ENCODE results near the gene CCDC18.
"Not testable (repeated sequence)": the region's sequence is repeated elsewhere in the genome, so short reads cannot be mapped to it uniquely, and the experiment has no call there.

The CCDC18 gene

DNA sequence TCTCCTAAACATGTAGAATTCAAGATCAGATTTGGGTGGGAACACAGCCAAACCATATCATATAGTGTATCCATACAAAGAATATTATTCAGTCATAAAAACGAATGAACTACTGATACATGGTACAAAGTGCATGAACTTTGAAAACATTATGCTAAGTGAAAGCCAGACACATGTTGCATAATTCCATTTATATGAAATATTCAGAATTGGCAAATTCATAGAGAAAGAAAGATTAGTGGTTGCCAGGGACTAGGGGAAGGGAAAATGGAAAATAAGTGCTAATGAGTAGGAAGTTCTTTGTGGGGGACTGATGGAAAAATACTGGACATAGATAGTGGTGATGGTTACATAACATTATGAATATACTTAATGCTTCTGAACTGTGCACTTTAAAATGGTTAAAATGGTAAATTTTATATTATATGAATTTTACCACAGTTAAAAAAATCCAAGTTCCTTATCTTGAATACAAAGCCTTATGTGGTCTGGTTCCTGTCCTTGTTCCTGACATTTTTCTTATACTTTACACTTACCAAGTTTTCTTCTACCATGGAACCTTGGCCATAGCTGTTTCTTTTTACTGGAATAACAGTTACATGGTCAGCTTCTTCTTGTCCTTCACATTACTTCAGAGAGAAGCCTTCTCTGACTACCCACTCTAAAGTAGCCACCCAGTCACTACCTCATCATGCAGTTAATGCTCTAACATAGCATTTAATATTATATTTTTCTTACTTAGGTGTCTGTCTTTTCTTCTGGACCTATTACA, 64.0 kb downstream of the CCDC18 start:
- DNase-seq = no peak

DNA sequence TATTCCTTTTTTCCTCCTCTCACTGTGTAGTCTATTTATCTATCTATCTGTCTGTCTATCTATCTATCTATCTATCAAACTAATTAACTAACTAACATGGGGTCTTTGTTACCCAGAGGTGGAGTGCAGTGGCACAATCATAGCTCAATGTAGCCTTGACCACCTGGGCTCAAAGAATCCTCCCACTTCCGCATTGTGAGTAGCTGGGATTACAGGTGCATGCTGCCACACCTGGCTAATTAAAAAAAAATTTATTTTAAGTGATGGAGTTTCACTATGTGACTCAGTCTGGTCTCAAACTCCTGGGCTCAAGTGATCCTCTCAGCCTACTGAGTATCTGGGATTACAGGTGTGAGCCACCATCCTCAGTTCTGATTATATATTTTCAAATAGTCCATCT, 71.4 kb downstream of the CCDC18 start:
- no peak for DNase-seq

DNA sequence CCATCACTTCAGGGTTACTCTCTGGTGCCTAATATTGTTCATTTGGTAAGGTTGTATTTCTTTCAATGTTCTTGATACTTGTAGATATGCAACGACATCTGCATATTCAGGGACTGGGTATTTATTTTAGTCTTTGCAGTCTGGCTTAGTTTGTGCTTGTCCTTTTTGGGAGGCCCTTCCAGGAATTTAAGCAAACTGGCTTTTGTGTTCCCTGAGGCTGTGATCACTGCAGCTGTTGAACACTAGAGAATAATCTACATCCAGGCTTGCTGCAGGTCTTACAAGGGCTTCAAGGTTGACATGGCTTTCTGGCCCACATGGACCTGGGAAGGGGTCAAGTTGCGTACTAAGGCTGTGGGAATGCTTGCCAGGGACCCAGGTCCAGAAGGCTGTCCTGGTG, 72.1 kb downstream of the CCDC18 start:
- DNase-seq = no peak

DNA sequence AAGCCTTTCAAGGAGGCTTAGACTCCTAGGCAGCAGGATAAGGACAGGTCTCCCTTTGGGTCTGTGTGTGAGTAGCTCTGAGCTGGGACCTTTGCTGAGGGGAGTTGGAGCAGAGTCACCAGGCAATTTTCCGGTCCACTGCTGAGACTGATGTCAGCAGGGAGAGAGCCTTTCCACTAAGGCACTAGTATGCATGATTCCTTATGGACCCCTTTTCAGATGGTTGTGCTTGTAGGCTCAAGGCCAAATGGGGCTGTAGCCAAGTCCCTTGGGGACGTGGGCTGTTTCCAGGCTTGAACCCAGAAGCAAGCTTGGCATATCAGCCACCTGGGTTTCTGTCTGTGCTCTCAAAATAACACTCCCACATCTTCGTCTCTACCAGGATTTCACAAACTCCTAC, 73.0 kb downstream of the CCDC18 start:
- no peak for DNase-seq

DNA sequence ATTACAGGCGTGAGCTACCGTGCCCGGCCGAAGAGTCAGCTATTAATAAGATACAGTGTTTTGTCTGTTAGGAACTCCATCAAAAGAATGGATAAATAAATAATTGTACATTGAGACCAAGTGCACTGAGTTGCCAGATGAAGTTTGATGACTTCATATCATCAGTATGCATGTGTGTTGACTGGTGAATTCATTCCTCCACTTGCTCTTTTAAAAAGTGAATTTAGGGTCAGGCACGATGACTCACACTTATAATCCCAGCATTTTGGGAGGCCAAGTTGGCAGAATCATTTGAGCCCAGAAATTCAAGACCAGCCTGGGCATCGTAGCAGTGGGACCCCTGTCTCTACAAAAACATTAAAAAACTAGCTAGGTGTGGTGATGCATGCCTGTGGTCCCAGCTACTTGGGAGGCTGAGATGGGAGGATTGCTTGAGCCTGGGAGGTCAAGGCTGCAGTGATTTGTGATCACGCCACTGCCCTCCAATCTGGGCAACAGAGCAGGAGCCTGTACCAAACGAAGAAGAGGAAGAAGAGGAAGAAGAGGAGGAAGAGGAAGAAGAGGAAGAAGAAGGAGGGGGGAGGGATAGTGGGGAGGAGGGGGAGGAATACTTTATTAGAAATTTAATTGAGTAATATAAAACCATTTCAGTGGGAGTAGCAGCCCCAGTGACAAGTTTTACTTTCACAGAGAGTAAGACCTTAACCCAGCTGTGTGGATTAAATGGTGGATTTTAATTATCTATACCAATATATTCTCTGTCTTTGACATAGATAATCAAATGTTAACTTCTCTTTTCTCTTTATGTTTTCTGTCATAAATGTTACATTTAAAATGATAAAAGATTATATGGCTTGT, 74.9 kb downstream of the CCDC18 start:
- DNase-seq = no peak

DNA sequence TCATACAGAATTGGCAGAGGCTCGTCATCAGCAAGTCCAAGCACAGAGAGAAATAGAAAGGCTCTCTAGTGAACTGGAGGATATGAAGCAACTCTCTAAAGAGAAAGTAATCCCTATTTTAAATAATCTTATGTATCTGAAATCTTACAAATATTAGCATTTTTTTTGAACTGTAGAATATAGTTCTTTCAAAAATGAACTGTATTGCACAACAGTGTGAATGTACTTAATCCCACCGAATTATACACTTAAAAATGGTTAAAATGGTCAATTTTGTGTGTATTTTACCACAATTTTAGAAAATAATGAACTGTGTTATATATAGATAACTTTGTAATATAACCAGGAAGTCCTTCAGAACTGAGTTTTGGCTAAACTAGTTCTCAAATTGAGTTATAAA, 75.9 kb downstream of the CCDC18 start:
- no peak for DNase-seq

DNA sequence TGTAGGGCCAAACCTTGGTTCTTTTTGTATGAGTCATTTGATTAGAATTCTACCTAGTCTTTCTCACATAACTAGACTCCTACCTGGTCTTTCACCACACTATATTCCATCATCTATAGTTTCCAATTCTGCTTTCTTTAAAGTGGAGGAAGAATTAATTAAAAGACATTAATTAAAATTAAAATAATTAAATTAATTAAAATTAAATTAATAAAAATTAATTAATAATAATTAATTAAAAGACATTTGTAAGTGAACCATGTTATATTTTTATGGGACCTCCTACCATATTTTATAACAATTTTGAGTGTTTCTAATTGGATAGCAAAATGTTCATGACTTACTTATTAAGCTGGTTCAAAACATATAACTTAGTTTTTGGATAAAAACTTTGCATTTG, 77.4 kb downstream of the CCDC18 start:
- DNase-seq = no peak

DNA sequence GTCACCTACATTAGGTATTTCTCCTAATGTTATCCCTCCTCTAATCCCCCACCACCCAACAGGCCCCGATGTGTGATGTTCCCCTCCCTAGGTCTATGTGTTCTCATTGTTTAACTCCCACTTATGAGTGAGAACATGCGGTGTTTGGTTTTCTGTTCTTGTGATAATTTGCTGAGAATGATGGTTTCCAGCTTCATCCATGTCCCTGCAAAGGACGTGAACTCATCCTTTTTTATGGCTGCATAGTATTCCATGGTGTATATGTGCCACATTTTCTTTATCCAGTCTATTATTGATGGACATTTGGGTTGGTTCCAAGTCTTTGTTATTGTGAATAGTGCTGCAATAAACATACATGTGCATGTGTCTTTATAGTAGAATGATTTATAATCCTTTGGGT, 80.2 kb downstream of the CCDC18 start:
- DNase-seq = not testable (repeated sequence)

DNA sequence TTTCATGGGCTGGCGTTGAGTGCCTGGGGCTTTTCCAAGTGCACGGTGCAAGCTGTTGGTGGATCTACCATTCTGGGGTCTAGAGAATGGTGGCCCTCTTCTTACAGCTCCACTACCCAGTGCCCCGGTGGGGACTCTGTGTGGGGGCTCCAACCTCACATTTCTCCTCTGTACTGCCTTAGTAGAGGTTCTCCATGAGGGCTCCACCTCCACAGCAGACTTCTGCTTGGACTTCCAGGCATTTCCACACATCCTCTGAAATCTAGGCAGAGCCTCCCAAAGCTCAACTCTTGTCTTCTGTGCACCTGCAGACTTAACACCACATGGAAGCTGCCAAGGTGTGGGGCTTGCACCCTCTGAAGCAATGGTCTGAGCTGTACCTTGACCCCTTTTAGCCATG, 82.1 kb downstream of the CCDC18 start:
- no peak for DNase-seq

DNA sequence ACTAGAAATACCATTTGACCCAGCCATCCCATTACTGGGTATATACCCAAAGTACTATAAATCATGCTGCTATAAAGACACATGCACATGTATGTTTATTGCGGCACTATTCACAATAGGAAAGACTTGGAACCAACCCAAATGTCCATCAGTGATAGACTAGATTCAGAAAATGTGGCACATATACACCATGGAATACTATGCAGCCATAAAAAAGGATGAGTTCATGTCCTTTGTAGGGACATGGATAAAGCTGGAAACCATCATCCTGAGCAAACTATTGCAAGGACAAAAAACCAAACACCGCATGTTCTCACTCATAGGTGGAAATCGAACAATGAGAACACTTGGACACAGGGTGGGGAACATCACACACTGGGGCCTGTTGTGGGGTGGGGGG, 88.4 kb downstream of the CCDC18 start:
- not testable (repeated sequence) for DNase-seq

DNA sequence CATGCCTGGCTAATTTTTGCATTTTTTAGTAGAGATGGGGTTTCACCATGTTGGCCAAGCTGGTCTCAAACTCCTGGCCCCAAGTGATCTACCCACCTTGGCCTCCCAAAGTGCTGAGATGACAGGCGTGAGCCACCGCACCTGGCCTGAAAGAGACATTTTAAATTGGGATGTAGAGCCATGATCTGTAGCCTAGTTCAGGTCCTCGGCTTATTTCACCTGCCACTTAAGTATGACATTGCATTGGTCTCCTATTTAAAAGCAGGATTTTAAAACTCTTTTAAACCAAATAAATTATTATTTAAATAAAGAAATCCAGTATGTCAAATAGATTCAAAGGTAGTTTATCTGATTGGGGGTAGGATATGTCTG, 94.7 kb downstream of the CCDC18 start:
- DNase-seq = not testable (repeated sequence)

DNA sequence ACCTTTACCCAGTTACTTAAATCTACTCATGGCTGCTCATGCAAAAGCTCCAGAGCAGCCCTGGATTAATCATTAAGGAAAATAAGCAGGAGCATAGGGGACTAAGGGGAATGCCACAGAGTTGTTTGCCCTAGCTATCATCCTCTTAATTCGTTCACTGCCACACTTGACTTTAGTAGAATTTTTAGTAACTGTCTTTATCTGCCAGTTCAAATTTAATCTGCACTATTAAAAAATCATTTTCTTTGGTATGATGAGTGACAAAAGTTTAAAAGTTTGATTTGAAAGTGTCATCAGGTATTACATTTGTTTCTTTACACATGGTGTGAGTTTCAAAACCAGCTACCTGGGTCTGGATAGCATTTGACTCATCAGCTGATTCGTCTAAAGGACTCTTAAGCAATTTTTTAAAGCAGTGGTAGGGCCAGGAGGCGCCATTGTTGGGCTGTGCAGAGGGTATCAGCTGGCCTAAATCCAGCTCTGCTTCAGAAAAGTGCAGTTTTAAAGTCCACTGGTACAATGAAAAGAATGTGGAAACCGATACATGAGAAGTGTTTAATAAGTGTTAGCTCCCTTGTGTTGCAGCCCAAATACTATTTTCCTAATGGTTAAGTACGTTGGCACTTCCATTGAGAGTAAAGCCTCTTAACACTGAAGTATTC, 95.2 kb downstream of the CCDC18 start:
- no peak for DNase-seq

DNA sequence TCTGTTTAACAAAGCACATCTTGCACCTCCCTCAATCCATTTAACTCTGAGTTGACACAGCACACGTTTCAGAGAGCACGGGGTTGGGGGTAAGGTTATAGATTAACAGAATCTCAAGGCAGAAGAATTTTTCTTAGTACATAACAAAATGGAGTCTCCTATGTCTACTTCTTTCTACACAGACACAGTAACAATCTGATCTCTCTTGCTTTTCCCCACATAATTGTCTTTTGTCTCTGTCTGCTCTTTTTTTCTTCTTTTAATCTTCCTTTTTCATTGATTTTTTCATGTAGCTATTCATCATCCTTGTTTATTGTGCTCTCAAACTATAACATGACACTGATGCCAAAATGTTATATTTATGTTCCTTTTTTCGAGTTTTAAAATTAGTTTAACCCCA, 97.0 kb downstream of the CCDC18 start:
- DNase-seq = not testable (repeated sequence)

DNA sequence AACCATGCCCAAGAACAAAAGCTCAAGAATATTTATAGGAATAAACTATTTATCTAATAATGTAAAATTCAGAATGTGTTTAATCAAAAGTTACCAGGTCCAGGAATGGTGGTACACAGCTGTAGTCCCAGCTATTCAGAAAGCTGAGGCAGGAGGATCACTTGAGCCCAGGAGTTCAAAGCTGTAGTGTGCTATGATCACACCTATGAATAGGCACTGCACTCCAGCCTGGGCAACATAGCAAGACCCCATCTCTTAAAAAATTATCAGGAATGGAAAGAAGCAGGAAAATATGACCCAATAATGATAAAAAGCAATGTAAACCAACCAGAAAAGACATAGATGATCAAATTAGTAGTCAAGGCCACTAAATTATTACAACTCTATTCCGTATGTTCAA, 103.0 kb downstream of the CCDC18 start:
- DNase-seq = no peak

DNA sequence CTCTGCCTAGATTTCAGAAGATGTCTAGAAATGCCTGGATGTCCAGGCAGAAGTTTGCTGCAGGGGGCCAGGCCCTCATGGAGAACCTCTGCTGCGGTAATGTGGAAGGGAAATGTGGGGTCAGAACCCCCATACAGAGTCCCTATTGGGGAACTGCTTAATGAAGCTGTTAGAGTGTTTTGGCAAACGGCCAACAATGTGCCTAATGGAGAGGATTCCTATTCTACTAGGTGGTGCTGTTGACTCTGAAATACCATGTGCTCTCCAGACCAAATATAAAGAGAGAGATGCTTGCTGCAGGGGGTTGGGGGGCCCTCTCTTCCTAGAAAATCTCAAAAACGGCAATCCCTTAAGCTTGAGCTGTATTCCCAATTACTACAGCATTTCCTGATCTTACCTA, 108.0 kb downstream of the CCDC18 start:
- DNase-seq = no peak

DNA sequence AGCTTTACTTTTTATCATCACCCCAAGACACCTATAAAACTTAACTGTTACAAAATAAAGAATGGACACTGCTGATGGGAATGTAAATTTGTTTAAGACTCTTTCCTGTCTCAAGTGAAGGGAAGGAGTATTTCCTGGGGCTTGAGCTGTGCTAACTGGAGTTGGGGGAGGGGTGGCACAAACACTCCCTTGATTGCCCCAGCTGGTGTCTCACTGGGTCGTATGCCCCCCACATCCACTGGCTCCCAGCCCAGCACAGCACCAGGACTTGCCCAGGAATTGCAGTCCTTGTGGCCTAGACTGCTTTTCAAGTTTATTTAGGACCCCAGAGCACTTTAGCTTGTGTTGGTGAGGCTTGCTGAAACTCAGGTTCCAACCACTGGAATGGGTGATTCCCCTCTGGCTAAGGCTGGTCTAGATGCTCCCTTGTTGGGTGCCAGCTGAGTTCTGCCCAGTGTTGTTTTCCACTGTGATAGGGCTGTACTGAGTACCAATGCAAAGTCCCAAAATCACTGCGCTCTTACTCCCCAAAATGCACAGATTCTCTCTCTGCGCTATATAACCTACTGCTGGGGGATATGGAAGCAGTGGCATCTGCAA, 116.1 kb downstream of the CCDC18 start:
- DNase-seq = no peak

DNA sequence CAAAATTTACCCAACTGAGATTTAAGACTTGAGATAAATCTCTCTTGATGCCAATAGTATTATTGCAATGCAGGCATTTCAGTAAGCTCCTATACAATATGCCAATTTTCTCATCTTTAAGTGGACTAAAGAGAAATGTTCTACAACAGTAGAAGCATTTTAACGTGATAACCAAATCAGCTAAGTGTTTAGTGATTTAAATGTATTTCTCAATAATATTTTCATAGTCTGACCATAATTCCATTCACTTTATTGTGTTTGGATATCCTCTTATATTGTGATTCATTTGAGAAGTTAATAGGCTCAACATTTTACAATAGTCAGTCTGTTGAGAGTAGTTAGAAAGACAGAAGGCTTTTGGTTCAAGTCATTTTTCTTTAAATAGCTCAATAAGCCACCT, 120.6 kb downstream of the CCDC18 start:
- DNase-seq = no peak

DNA sequence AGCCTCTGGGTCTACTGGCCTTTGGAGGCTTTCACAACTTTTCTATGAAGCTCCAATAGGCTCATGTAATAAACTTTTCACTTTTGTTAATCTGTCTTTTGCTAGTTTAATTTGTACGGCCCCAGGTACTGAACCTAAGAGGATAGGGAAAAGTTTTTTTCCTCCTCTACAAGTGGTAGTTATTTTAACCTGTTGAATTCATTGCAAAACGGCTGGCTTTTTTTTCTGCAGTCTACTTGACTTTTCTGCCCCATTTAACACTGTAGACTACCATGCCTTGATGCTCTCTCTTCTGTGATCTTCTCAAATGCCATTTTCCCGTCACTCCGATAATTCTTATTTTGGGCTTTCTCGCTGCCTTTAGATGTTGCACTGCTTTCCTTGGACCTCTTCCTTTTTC, 121.6 kb downstream of the CCDC18 start:
- no peak for DNase-seq

DNA sequence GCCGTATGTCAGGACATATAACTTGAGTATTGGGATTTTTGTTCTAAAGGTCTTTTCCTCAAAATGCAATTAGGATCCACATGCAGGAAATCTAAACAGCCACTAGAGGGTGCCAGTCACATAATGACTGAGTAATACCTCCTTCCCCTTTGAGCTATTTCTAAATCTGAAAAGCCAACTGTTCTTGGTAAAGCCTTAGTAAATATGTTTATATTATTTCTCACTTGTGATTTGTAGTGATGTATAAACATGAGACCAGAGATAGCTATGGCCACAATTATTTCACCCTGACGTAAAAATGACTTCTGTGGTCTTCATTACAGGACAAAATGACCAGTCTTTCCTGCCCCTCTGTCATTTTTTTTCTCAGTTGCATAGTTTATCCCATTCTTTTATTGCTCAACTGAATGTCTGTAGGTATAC, 124.2 kb downstream of the CCDC18 start:
- peak; percentile 62 for DNase-seq

DNA sequence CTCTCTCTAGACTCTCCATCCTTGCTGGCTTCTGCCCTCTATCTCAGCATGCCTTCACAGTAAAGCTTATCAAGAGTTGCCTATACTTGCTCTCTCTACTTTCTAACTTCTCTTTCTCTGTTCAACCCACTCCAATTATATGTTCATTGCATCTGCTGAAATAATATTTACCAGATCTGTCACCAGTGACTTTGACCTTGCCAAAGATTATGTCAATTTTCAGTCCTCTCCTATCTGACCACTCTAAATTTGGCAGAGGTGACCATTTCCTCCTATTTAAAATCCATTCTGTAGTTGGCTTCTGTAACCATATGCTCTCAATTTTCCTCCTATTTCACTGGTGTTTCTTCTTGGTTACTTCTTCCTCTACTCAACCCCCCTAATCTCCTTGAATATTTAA, 126.4 kb downstream of the CCDC18 start:
- DNase-seq = no peak

DNA sequence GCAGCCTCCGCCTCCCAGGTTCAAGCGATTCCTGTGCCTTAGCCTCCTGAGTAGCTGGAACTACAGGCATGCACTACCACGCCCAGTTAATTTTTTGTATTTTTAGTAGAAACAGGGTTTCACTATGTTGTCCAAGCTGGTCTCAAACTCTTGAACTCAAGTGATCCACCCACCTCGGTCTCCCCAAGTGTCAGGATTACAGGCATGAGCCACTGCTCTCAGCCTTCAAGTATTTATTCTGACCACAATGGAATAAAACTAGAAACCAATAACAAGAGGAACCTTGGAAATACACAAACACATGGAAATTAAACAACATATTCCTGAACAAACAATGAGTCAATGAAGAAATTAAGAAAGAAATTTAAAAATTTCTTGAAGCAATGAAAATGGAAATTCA, 132.5 kb downstream of the CCDC18 start:
- DNase-seq = no peak

DNA sequence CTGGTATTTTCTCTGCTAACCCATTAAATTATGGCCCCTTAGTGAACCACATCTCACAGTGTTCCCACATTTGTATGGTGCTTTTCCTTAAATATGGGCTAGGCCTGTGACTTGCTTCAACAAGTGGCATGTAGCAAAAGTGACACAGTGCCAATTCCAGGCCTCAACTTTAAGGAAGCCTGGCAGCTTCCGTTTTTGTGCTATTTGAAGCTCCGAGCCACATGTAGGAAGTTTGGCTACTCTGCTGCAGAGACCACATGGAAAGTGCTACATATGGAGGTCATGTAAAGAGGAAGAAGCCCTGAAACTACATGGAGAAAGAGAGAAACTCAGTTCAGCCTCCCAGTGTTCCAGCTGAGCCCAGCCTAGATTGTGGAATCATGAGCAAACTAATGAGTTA, 136.7 kb downstream of the CCDC18 start:
- no peak for DNase-seq

DNA sequence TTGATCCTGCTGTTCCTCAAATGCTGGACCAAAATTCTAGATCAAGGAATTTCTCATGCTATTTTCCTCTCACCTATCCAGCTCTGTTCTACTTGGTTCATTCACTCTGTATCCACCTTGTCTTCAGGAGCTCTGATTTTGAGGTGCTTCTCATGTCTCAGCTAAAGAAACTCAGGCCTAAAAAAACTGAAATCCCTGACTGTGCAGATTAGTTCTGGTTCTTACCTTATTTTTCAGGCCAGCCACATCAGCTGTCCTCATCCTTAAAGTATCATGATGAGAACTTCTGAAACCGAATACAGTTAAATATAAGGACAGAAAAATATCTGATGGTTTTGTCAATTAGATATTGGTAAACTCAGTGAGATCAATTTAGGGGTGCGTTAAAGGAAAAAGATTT, 137.4 kb downstream of the CCDC18 start:
- no peak for DNase-seq

Data from CD4-positive, alpha-beta T cell treated with Interleukin-6 for 4 hours (primary cell).